Neutrophil (primary cell): Measurements from ENCODE around the gene TMEM132E.
"Not testable (repeated sequence)": the region's sequence is repeated elsewhere in the genome, so short reads cannot be mapped to it uniquely, and the experiment has no call there.

Source experiments
- H3K27ac ChIP-seq: fragments of 200-600 bp; sonication (generic); 2 replicates; pipeline ENCODE4 v1.5.1; 2016; ENCODE audit warnings: mild to moderate bottlenecking, moderate library complexity
- H3K27me3 ChIP-seq: fragments of 200-600 bp; sonication (generic); 2 replicates; pipeline ENCODE4 v1.6.0; 2016; ENCODE audit warnings: mild to moderate bottlenecking
- H3K36me3 ChIP-seq: fragments of 200-600 bp; sonication (generic); 2 replicates; pipeline ENCODE4 v1.5.1; 2017
- H3K4me1 ChIP-seq, 2 experiments: fragments of 200-600 bp in 1 of 2; sonication (generic) in 1 of 2; 1 replicate in 1 of 2; 2 replicates in 1 of 2; pipeline versions ENCODE4 v1.5.1 to v1.6.1; 2013 to 2016; ENCODE audit warnings: low read depth in 1 of 2, low read length in 1 of 2, mild to moderate bottlenecking in 1 of 2, moderate library complexity in 1 of 2; ENCODE audit not compliant: control insufficient read depth in 1 of 2, insufficient read depth in 1 of 2
- H3K4me3 ChIP-seq, 2 experiments: fragments of 200-600 bp in 1 of 2; sonication (generic) in 1 of 2; 1 replicate in 1 of 2; 2 replicates in 1 of 2; pipeline ENCODE4 v1.5.1; 2013 to 2016; ENCODE audit warnings: low read depth in 1 of 2, low read length in 1 of 2, mild to moderate bottlenecking in 1 of 2, moderate library complexity in 1 of 2
- H3K9me3 ChIP-seq: fragments of 200-600 bp; sonication (generic); 2 replicates; pipeline ENCODE4 v1.5.1; 2016
- CTCF ChIP-seq: fragments of 200-600 bp; sonication (generic); IDR thresholded peaks from 2 replicates; pipeline ENCODE4 v1.5.1; 2016; ENCODE audit warnings: antibody characterized with exemption

The TMEM132E gene

GRCh38 chr17:34579017-34579946, at the start of gene TMEM132E:
TMEM132E (plus strand) TSS chr17:34579582; CDS start chr17:34581077, 1,495 bp downstream.
- H3K36me3 ChIP-seq = no peaks in the 10 kb centered on the region
- H3K9me3 ChIP-seq = no peaks in the 10 kb centered on the region
- H3K4me1 ChIP-seq = peaks cover 0 to 4% of the 10 kb centered on the region in 2 experiments
- H3K27me3 ChIP-seq = peaks cover 100% of the 10 kb centered on the region
- peak within 1 kb of the TSS in 1 of 2 experiments; percentile 27 for H3K4me3 ChIP-seq
- no peak for TF ChIP-seq CTCF
- no peak within 1 kb of the TSS for H3K27ac ChIP-seq

DNA sequence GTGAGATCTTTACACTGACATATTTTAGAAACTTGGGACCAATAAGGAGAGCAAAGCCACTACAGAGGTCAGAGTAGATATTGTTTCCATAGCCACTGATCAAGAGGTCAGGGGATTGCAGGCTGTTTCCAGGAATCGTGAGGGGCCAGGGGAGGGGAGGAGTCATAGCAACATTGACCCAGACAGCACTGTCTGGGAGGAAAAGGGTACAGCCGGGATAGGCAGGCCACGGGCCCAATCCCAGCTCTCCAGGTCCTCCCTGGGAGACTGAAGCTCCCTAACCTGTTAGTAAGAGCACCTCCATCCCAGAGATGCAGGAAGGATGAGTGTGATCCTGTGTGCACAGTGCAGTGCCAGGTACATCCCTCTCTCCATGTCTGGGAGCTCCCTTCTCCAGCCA, 48.5 kb upstream of the TMEM132E start:
- Histone ChIP-seq H3K9me3 (no peaks in the 10 kb centered on the region), H3K27ac (no peak overlapping the region), H3K4me3 (no peak overlapping the region), H3K27me3 (peaks cover 69% of the 10 kb centered on the region), H3K36me3 (no peaks in the 10 kb centered on the region), H3K4me1 (no peaks in the 10 kb centered on the region)
- no peak for TF ChIP-seq CTCF

DNA sequence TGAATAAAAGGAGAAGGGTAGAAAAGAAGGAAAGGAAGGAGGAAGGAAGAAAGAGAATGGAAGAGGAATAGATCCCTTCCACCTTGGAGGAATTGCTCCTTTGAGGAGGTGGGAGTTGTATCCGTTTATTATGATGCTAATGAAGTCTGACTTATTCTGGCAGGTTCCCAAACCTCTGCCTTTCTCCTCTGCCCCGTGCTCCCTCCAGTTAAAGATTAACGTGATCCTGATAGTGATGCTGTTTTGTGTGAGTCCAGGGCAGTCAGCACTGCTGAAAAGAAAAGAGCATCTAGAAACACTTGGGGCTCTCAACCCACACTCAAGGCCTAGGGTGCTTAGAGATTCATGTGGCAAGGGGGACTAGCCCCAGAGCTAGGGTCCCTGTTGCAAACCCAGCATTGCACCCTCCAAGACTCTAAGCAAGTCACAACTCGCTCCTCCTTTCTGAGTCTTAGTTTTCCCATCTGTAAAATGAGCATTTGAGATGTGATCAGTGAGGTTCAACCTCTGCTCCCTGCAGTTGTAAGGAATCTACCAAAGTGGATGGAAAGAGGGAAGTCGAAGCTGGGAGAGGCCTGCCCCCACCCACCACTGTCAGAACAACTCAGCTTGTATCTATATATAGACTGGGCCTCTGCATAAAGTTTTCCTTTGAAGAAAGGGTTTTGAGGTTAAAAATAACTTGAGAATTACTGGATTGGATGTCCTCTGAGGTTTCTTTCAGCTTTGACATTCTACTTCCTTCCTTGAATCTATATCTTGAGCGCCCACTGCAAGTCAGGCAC, 46.9 kb upstream of the TMEM132E start:
- Histone ChIP-seq H3K4me1 (no peaks in the 10 kb centered on the region), H3K36me3 (no peaks in the 10 kb centered on the region)
- TF ChIP-seq CTCF = no peak

GRCh38 chr17:34533806-34534527, 45.4 kb upstream of the TMEM132E start:
- no peak overlapping the region for H3K27ac ChIP-seq
- peaks cover 64% of the 10 kb centered on the region for H3K27me3 ChIP-seq
- H3K4me3 ChIP-seq = no peak overlapping the region
- TF ChIP-seq CTCF = no peak
- no peaks in the 10 kb centered on the region for H3K4me1 ChIP-seq
- H3K36me3 ChIP-seq = no peaks in the 10 kb centered on the region
- H3K9me3 ChIP-seq = no peaks in the 10 kb centered on the region

More for the DNA sequence above, 46.9 kb upstream of the TMEM132E start:
- no peaks in the 10 kb centered on the region for H3K9me3 ChIP-seq
- H3K27ac ChIP-seq = no peak overlapping the region
- H3K27me3 ChIP-seq = peaks cover 68% of the 10 kb centered on the region
- H3K4me3 ChIP-seq = no peak overlapping the region

DNA sequence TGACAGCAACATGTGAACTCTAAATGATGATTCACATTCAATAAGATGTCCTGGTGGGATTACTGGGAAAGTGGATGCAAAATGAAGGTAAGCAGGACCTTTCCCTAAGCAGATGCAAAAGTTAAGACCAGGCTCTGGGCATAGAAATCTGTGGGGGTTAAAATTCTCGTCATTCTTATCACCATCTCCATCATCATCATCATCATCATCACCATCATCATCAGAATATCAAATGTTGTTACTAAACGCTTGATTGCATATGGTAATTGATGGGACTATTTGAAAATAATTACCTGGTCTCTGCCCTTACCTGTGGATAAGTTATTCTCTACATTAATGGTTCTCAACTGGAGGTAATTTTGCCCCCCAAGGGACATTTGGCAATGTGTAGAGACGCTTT, 41.9 kb upstream of the TMEM132E start:
- Histone ChIP-seq H3K27ac (no peak overlapping the region), H3K4me1 (no peaks in the 10 kb centered on the region), H3K9me3 (no peaks in the 10 kb centered on the region), H3K36me3 (no peaks in the 10 kb centered on the region), H3K27me3 (peaks cover 62% of the 10 kb centered on the region), H3K4me3 (no peak overlapping the region)
- no peak for TF ChIP-seq CTCF

GRCh38 chr17:34538582-34538981, 40.8 kb upstream of the TMEM132E start:
- not testable (repeated sequence) for H3K4me1 ChIP-seq, H3K4me3 ChIP-seq, H3K36me3 ChIP-seq, H3K27ac ChIP-seq, H3K9me3 ChIP-seq
- H3K27me3 ChIP-seq = peaks cover 68% of the 10 kb centered on the region
